Eye (tissue), 1 donor: ENCODE measurements around the gene PWP1.

Experiments used
- DNase-seq: peaks from one replicate; pipeline ENCODE4 v3.0.0-alpha.2; 2015

Gene PWP1

DNA sequence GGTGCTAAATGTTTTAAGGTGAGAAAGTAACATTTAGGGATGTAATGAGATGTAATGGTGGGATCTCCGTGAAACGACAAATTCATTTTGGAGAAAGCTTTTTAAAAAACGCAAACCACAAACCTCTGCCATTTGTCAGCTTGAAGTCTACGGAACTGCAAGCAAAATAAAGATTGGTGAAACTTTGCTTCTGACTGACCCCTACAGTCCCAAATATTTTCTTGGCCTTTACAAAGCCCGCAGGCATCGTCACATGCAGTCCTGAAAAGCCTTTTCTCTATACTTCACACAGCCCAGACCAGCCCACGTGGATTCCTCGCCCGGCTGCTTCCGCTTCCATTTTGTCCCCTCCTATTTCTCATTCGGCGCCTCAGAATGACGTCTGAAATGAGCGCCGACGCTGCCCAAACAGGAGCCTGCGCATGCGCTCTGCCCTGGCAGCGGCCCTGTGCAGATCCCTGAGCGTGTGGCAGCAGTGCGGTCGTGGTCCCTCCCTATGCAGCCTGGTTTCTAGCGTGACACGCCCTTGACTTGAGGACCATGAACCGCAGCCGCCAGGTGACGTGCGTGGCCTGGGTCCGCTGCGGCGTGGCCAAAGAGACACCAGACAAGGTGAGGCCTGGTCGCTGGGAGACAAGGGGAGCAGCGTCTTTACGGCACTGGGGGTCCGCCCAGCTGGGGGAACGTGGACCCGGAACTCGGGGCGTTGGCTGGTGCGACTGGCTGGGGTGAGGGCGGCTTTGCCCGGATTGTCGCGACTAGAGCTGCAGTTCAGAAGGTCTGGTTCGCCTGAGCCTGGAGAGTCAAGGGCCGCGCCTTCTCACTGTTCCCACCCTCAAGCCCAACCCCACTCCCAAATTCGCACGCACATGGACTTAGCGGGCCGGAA is at the start of gene PWP1:
Gene PWP1, plus strand, starts transcription at position 440 of the 889 bp plus-strand sequence. Its CDS starts 101 bp downstream, at position 541.
- DNase-seq, result peak; percentile 99

DNA sequence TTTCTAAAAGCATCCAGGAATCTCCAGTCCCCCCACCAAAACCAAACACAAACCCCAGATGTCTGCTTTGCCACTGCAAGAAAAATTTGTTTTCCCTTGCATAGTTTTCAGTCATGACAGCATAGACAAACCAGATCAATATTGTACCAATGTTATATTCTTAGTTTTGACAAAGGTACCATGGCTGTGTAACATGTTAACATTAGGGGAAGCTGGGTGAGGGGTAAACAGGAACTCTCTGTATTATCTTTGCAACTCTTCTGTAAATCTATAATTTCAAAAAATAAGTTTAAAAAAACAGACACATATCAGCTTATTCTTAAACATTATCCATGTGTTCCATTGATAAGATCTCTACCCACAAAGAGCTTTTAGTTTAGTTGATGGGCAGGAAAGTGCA is 44.4 kb upstream of the PWP1 start:
- DNase-seq, result no peak

DNA sequence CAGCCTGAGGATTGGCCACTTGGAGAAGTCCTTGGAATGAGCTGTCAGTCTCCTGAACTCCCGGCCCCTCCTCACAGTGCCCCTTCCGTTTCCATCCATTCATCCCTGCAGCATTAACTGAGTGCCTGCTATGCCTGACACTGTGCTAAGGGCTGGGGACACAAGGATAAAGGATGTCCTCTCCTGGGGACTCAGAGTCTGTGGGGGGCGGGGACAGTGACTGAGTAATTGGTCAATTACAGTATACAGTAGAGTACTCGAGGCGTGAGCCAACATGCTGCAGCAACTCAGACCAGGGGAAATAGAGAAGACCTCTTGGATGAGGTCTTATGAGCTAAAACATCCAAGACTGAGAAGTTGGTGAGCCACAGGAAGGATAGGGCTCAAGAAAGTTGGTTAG is 43.4 kb upstream of the PWP1 start:
- no peak for DNase-seq

DNA sequence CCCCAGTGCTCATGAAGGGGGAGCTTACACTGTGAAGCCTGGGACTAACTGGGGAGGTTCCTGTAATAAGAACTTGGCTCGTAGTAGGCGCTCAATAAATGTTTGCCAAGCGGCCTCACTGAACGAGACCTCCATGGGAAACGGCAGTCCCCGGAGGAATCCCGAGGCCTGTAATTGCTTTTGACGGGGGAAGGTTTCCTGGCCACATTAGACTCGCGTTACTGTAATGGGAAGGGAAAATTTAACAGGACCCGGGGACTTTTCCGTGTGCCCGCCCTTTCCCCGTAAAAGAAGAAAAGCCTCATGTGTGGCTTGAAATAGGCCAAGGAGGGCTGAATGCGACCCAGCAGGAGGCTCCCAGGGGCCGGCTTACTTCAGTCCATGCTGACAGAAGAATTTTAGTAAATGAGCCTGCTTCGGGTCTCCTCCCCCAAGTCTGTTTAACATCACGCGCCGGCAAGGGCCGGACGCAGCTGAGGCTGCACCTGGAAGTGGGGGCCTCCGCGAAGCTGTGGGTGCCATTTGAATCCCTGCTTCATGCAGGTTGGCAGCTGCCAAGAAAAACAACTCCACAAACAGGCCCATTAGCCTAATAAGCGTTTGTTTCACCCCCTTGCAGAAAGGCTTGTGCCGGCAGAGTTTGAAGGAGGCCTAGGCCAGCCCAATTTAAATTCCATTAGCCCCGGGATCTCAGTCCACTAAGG is 39.8 kb upstream of the PWP1 start:
- peak; percentile 85 for DNase-seq

DNA sequence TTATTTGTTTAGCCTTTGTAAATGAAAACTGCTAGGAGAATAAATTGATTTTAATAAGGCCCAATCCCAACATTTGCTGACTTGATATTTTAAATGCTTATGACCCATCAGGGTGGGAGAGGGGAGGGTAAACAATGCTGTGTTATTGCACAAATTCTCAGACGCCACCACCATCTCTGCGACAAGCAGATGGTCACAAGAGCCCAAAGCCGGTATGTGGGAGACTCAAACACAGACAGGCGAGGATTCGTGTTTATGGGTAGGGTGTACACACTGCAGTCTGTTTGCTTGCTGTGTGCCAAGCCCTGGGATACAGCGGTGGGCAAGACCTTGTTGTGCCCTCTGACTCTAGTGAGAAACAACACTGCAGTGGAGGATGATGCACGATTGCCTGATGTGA is 39.2 kb upstream of the PWP1 start:
- DNase-seq, result no peak

DNA sequence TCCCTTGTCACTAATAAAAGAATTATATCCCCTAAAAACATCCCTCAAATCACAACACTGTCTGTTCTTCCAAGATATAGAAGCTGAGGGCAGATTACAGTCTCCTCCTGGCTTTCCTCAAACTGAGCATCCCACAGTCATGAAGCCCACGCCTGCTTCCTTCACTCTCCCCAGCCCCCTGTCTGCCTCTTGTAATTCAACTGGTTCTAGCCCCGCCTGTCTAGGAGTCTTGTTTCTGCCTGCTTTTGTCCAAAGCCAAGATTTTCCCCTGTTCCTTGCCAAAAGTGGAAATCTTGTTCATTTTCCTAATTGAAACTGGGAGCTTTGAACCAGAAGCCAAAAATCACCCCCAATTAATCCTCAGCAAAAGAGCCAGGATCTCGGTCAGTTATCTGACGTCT is 35.9 kb upstream of the PWP1 start:
- peak; percentile 49 for DNase-seq

DNA sequence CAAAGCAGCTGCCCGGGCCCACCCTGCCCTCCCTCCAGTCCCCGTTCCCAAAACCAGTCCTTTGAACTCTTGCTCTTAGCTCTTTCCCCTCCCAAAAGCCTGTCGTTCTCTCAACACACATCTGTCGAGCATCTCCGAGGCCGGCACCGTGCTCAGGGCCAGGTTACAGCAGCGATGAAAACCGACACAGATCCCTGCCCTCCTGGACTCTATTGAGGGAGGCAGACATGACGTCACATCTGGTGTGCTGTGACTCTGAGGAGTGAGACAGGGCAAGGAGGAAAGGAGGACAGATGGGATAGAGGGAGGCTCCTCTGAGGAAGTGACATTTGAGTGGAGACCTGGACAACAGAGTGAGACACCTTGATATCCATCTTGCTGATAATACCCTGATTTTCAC is 34.6 kb upstream of the PWP1 start:
- DNase-seq, result no peak

DNA sequence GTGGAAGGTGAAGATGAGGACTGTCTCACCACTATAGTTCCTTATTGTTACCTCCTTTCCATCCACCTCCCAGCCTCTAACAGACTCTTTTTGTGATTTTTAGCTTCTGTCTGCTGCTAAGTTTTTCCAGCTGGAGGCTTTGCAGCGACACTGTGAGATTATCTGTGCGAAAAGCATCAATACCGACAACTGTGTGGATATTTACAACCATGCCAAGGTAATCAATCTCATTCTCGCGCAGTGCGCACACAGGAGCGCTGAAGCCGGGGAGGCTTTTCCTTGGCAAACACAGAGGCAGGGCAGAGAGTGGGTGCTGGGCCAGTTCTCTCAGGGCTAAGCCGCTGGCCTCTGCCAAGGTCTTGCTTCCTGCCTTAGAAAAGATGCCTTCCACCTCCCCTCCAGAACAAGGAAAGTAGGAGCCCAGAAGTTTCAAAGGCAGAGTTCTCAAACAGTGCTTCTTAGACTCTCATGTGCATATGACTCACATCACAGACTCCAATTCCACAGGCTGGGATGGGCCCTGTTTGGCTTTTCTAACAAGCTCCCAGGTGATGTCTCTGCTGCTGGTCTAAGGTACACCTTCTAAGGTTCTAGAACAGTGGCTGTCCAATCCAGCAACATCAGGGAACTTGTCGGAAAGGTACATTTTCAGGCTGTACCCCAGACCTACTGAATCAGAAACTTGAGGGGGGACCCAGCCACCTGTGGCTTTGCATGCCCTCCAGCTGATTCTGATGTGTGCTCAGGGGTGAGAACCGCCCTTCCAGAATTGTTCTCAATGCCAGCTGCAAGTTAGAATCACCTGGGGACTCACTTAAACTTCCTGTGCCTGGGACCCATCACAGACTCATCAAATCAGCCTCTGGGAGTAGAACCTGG is 33.8 kb upstream of the PWP1 start:
- no peak for DNase-seq

DNA sequence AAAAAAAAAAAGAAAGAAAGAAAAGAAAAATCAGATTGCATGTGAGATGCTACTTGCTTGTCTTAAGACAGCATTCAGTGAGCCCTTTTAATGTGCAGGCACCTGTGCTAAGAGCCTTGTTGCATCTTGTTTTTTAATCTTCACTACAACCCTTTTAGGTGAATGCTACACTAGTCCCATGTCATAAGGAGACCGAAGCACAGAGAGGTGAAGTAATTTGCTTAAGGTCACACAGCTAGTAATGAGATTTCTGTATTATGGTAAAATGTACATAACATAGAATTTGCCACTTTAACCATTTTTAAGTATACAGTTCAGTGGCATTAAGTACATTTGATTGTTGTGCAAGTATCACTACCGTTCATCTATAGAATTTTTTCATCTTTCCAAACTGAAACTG is 32.1 kb upstream of the PWP1 start:
- DNase-seq, result no peak

DNA sequence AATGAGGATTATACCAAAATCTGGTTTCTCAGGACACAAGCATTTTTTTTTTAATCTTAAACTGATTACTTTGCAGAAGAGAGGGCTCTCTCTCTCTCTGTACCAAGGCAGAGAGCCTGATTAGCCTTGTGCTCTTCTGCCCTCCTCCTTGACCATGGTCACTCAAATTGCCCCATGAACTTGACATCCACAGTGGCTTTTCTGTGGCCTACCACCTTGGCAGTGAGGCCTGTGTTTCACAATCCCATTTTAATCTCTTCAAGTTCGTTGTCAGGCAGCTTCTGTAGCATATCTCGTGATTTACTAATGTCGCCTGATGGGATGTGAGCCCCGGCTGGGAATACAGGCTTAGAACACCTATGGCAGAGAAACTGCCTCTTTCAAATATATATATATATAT is 30.7 kb upstream of the PWP1 start:
- no peak for DNase-seq

DNA sequence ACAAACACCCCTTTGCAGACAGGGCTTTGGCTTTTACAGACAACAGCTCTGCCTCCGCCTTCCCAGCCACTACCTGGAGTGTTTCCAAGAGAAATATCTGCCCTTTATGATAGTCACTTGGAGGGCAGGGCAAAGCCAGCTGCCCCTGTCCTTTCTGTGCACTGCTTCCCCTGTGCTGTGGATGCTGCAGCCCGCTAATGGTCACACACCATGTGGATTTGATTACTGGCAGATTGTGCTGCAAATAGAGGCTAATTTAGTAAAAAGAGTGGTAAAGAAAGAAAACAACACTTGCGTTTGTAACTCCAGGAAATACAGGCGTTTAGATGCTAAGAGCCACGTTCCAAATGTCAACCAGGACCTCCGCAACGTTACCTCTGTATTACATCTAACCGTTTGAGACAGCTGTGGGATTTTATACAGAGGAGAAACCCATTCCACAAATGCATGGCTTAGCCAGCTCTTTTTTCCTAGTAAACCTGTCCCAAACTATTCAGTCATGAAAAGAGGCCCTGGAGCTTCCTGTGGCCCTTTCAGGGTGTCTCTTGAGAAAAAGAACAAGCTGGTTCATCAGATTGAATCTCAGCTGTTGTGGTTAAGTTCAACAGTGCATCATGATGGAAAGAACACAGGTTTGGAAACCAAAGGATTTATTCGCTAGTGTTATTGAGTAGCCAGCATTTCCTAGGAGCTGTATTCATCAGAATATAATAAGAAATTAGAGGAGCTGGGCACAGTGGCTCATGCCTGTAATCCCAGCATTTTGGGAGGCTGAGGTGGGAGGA is 30.1 kb upstream of the PWP1 start:
- no peak for DNase-seq

DNA sequence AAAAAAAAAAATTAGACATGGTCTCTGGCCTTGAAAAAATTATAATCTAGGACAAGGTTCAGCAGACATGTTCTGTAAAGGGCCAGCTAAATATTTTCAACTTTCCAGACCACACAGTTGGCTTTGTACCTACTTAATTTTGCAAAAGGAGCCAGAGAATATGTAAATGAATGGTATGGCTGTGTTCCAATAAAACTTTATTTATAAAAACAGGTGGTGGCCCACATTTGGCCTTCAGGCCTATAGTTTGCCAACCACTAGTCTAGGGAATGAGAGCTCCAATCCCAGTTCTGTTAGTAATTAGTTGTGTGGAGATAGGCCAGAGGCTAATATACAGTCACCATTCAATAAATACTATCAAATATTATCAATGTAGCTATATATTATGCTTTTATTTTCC is 29.3 kb upstream of the PWP1 start:
- no peak for DNase-seq

DNA sequence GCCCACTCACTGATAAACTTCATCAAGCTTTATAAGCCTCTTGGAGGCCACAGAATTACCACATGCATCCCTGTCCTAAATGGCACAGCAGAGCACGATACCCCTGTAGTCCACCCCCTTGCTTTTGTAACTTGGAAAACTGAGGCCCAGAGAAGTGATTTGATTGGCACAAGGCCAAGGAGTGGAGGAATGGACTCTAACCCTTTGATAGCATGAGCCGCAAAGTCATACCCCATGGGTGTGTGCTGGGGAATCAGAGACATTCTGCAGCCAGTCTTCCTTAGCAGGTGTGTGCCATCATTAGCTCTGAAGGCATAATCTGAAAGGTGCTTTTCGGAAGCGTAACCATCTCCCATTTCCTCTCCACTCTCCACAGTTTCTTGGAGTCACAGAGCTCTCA is 28.5 kb upstream of the PWP1 start:
- DNase-seq, result no peak

DNA sequence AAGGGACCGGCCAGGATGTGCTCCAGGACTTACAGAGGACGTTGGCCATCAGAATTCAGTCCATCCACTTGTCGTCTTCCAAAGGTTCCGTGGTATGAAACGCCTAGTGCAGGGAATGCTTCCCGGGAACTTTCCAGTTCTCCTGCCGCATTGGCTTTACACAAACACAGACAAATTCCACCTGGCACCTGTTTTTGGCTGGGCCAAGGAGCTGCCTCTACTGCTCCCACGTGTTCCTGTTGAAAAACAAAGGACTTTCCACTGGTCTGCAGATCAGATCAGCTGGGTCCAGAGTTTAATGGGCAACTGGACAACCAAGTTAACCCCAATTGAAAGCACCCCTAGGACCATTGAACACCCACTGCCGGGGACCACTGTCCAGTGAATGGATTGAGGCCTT is 28.0 kb upstream of the PWP1 start:
- no peak for DNase-seq

DNA sequence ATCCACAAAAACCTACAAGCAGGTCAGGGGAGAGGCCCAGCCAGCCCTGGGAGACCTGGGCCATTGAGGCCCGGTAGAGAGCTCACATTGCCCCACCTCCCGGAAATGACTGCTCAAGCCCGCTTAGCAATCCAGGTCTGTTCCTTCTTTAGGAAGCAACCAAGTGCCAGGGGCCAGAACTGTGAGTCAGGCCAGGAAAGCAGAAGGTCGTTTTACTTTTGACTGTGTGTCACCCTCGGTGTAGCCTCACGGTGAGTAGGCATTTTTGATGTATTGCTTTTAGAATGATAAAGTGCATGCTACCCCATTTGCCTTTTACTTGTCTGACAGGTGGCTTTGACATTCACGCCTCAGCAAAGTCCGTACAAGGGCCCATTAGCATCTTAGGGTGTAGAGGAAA is 25.4 kb upstream of the PWP1 start:
- DNase-seq, result no peak

DNA sequence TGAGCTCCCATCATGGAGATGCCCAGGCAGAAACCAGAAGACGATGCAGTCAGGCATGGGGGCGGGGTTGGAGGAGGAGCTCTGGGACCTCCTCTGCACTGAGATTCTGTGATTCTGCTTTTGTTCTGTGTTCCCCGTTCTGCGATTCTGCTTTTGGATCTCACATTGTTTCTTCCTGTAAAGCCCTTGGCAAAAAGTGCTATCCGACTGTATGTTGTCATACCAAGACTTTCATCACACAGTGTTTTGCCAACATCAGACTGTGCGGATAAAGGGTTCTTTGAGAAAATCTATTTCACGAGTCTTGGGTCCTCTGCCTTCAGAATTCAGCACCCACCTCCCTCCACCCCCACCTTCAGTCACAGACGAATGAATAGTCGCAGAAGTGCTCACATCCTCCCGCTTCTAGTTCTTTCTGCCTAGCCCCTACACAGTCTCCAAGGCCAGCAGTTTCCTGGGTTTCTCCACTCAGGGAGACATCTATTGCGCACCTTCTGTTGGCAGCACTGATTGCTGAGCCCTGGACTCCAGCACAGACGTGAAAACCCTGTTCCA is 24.7 kb upstream of the PWP1 start:
- DNase-seq, result no peak

DNA sequence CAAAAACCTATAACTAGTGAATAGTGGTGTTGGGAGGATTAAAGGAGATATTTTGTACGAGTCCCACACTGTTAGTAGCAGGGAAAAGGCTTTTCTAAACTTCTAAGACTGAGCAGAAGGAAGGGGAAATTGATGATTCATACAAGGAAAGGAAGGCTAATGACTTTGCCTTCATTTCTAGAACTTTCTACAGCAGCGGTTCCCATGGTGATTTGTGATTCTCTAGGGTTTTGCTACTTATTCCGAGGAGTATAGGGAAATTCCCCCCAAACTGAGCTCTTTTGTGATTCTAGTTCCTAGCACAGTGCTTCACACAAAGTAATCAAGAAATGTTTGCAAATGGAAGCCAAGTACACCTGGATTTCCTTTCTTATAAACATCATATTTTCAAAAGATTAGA is 23.8 kb upstream of the PWP1 start:
- no peak for DNase-seq

DNA sequence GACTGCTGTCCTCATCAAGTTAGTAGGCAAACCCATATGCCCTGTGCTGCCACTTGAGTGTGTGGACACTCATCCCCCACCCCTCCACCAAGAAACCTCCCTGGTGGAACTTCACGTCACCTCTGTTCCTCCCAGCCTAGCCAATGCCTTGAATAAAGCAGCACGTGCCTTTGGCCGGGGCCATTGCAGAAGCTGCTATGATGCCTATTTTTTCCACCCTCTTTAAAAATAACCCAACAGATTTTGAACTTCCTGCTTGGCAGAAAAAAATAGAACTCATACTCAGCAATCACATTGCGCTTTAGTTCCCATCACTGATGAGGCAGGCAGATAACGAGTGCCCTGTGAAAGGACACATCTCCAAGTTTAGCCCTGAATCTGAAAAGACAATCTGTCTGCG is 23.1 kb upstream of the PWP1 start:
- DNase-seq, result no peak

DNA sequence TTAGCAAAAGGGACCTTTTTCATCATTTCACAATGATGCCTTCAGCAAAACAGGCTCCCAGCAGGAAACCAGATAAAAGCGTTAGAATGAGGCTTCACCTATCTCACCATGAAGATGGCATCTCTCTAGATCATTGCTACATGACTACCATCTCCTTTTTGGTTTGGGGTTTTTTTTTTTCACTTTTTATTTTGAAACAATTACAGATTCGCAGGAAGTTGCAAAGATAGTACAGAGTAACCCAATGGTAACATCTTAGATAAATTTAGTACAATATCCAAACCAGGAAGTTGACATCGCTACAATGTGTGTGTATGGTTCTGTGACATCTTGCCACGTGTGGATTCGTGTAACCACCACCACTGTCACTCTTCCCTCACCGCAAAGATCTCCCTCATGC is 22.3 kb upstream of the PWP1 start:
- no peak for DNase-seq

DNA sequence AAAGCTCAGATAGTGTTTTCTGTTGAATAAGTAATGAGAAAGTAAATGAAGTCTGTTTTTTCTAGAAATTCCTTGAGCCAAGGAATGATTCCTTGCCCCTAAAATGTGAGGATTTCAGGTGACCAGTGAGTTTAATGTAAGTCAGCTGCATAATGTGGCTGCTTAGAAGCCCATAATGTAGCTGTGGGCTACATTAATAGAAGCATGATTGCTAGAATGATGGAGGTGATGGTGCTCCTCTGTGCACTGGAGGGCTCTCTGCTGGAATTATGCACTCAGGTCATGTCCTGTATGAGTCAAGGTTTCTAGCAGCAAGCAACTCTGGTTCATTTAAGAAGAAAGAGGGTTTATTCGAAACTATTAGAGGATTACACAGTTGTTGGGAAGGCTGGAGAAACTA is 19.6 kb upstream of the PWP1 start:
- DNase-seq, result no peak

DNA sequence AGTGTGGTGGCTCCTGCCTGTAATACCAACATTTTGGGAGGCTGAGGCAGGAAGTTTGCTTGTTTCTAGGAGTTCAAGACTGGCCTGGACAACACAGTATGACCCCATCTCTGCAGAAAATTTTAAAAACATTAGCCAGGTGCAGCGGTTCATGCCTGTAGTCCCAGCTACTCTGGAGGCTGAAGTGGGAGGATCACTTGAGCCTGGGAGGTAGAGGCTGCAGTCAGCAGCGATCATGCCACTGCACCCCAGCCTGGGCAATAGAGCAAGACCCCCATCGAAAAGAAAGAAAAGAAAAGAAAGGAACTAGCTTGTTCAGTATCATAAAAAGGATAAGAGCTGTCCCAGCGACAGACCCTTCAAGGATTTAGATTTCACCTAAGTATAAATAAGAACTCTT is 18.1 kb upstream of the PWP1 start:
- DNase-seq, result no peak
